ENCODE data around the gene RBFOX1.

RBFOX1 gene

GRCh38 chr16:7716660-7717550 is 384.3 kb downstream of the RBFOX1 start:
- DNase-seq: no peak

GRCh38 chr16:7722761-7723160 is 390.1 kb downstream of the RBFOX1 start:
- no peak for DNase-seq

- no peak for DNase-seq
Observed at GRCh38 chr16:7731141-7731540, 398.5 kb downstream of the RBFOX1 start.

GRCh38 chr16:7736138-7736665 is 403.6 kb downstream of the RBFOX1 start:
- DNase-seq: no peak

- no peak for DNase-seq
Observed at GRCh38 chr16:7742626-7743025, 410.0 kb downstream of the RBFOX1 start.

GRCh38 chr16:7744546-7745264 is 412.1 kb downstream of the RBFOX1 start:
- no peak for DNase-seq

GRCh38 chr16:7745276-7745675 is 412.6 kb downstream of the RBFOX1 start:
- DNase-seq: no peak

GRCh38 chr16:7746941-7747340 is 414.3 kb downstream of the RBFOX1 start:
- DNase-seq: no peak

GRCh38 chr16:7748522-7748921 is 415.9 kb downstream of the RBFOX1 start:
- no peak for DNase-seq

GRCh38 chr16:7755347-7755882 is 422.8 kb downstream of the RBFOX1 start:
- DNase-seq: no peak
